ENCODE results near the gene GOLIM4.

GOLIM4 gene

GRCh38 chr3:167973046-167973445, 122.7 kb downstream of the GOLIM4 start:
- DNase-seq (ENCODE audit: low read depth) = no peak
- H3K4me3 ChIP-seq (ENCODE audit: low read depth, low read length) = no peak overlapping the region
- TF ChIP-seq CTCF (IDR thresholded peaks at IDR 0.05; ENCODE audit: insufficient read depth, low read depth, low read length, missing control alignments) = no peak

GRCh38 chr3:167972502-167972901, 123.2 kb downstream of the GOLIM4 start:
- TF ChIP-seq CTCF (IDR thresholded peaks at IDR 0.05; ENCODE audit: insufficient read depth, low read depth, low read length, missing control alignments) = no peak
- no peak overlapping the region for H3K4me3 ChIP-seq (ENCODE audit: low read depth, low read length)
- no peak for DNase-seq (ENCODE audit: low read depth)

- no peak for DNase-seq (ENCODE audit: low read depth)
- TF ChIP-seq CTCF (IDR thresholded peaks at IDR 0.05; ENCODE audit: insufficient read depth, low read depth, low read length, missing control alignments) = no peak
Measured at GRCh38 chr3:167969548-167969947, 126.2 kb downstream of the GOLIM4 start.

GRCh38 chr3:167967257-167968036, 128.3 kb downstream of the GOLIM4 start:
- no peak for DNase-seq (ENCODE audit: low read depth)
- TF ChIP-seq CTCF (IDR thresholded peaks at IDR 0.05; ENCODE audit: insufficient read depth, low read depth, low read length, missing control alignments) = no peak
- H3K4me3 ChIP-seq (ENCODE audit: low read depth, low read length) = no peak overlapping the region

More at GRCh38 chr3:167969548-167969947, 126.2 kb downstream of the GOLIM4 start:
- H3K4me3 ChIP-seq (ENCODE audit: low read depth, low read length) = no peak overlapping the region
